ENCODE measurements around the gene NUDT14. TPM values are rescaled to one million over a fixed set of nuclear protein-coding genes. Genes with fewer than 3 reads are reported as not detected.

Gene NUDT14
- total RNA-seq, 1 donor from 2014 or later: 59.1 TPM

DNA sequence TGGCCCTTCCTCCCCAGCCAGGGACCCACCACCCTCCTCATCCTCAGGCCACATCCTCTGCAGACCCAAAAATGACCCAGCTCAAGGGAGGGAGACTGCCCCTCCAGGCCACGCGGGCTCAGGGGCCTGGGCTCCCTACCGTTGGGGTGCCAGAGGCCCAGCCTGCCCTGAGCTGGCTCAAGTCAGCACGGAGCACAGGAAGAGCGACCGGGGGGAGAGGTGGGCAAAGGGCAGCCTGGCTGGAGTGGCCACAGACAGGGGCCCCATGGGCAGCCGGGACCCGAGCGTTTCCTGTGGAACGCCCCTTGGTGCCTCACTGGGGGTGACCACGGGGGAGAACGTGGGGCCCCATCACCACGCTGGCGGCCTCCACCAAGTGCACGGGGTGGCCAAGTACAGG lies 23.2 kb downstream of the NUDT14 start:
- TF ChIP-seq, protein P1, sequence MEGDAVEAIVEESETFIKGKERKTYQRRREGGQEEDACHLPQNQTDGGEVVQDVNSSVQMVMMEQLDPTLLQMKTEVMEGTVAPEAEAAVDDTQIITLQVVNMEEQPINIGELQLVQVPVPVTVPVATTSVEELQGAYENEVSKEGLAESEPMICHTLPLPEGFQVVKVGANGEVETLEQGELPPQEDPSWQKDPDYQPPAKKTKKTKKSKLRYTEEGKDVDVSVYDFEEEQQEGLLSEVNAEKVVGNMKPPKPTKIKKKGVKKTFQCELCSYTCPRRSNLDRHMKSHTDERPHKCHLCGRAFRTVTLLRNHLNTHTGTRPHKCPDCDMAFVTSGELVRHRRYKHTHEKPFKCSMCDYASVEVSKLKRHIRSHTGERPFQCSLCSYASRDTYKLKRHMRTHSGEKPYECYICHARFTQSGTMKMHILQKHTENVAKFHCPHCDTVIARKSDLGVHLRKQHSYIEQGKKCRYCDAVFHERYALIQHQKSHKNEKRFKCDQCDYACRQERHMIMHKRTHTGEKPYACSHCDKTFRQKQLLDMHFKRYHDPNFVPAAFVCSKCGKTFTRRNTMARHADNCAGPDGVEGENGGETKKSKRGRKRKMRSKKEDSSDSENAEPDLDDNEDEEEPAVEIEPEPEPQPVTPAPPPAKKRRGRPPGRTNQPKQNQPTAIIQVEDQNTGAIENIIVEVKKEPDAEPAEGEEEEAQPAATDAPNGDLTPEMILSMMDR (IDR thresholded peaks at IDR 0.05): no peak
- Histone ChIP-seq H3K4me3 (no peak overlapping the region), H3K4me1 (no peaks in the 10 kb centered on the region), H3K27ac (no peak overlapping the region), H3K9me3 (no peaks in the 10 kb centered on the region), H3K36me3 (no peaks in the 10 kb centered on the region), H3K27me3 (no peaks in the 10 kb centered on the region)
- no peak for DNase-seq
- intact Hi-C loops (cut with DNase I): no loop called here
- no peak for ATAC-seq

DNA sequence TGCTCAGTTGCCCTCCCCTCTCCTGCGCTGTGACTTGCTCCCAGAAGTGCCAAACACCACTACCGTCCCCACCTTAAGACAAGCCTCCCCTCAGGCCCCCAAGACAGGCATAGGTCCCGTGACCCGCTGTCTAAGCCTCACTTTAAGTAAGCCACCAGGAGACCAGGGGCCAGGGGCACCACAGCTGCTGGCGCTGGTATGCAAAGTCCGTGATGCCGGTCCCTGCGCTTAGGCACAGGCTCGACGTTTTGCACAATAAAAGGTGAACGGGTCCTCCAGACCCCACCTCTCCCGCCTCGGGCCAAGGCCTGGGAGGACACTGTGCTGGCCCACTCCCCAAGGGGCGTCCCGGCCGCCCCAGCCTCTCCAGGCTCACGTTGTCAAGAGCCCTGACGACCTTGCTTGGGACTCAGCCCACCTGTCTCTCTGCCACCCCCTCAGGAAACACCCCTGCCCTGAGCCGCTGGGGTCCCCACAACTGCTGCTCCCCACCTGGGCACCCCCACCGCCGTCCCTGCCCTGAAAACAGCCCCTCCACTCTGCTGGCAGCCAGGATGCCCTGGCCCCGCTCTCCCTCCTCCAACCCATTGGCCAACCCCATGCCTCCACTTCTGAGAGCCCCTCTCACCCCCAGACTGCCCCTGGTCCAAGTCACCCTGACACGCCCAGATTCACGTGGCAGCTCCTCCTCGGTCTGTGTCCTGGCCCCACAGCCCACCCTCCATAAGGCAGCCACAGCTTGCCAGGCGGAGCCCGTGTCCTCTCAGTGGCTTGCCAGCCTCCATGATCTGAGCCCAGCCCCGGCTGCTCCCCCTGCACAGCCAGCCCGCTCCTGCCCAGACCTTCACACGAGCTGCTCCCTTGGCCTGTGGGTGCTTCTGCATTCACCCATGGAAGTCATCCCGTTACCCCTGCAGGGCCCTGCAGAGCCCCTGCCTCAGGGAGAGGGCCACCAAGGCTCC lies 24.4 kb downstream of the NUDT14 start:
- no peaks in the 10 kb centered on the region for H3K9me3 ChIP-seq
- no peak overlapping the region for H3K4me3 ChIP-seq
- ATAC-seq: no peak
- TF ChIP-seq, protein P1 (IDR thresholded peaks at IDR 0.05): no peak
- no peaks in the 10 kb centered on the region for H3K4me1 ChIP-seq
- H3K27ac ChIP-seq: no peak overlapping the region
- no peaks in the 10 kb centered on the region for H3K27me3 ChIP-seq
- DNase-seq: no peak
- H3K36me3 ChIP-seq: no peaks in the 10 kb centered on the region
- intact Hi-C loops (cut with DNase I): no loop called here

DNA sequence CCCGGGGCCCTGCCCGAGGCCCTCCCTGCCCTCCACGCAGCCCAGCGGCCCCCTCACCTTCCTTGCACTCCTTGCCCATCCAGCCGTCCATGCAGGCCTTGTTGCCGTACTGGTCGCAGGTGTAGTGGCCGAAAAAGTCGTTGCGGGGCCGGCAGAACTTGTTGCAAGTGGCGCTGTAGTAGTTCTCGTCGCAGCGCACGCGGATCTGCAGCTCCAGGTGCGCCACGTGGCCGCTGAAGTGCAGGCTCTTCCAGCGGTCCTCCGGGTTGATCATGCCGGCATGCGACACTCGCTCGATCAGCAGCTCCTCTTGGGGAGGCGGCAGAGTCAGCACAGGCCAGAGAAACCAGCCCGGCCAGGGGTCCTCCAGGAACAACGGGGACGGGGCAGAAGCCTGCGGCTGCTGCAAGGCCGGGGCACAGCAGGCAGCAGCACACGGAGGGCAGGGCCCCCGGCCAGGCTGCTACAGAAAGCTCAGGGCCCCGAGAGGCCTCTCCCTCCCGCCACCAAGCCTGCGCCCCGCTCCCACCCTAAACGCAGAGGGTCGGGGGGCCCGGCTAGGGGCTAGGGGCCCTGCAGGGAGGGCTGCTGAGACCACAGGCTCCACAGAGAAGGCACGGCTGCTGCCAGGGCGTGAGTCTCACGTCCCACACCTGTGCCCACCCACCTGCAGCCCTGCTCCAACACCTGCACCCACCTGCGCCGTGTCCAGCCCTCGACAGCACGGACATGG lies 25.3 kb downstream of the NUDT14 start:
- H3K4me3 ChIP-seq: no peak overlapping the region
- no peaks in the 10 kb centered on the region for H3K36me3 ChIP-seq
- no peaks in the 10 kb centered on the region for H3K9me3 ChIP-seq
- no peak overlapping the region for H3K27ac ChIP-seq
- DNase-seq: no peak
- intact Hi-C loops (cut with DNase I): no loop called here
- no peaks in the 10 kb centered on the region for H3K4me1 ChIP-seq
- TF ChIP-seq, protein P1 (IDR thresholded peaks at IDR 0.05): no peak
- no peak for ATAC-seq
- H3K27me3 ChIP-seq: no peaks in the 10 kb centered on the region

DNA sequence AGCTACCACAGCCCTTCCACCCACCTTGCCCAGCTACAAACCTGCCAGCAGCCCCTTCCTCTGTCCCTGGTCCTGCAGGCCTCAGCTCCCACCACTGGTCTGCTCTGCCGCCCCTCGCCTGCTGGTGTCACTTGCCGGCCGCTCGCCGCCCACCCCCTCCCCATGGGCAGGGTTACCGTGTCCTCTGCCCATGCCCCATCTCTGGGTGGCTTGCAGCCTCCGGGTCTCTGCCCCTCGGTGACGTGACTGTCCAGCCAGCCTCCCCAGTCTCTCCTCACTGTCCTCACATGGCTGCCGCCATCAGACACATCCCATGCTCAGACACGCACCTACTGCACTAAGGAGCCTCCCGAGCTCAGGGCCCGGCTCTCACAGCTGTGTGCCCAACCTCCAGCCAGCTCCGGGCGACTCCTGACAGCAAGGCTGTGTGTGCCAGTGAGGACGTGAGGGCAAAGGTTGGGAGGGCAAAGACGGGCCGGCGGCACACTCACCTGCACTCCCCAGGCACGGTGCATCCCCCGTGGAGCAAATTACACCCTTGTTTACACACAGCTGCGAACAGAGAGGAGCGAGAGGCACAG lies 26.0 kb downstream of the NUDT14 start:
- intact Hi-C loops (cut with DNase I): no loop called here
- no peak for DNase-seq
- no peak overlapping the region for H3K27ac ChIP-seq
- no peaks in the 10 kb centered on the region for H3K9me3 ChIP-seq
- no peak for ATAC-seq
- H3K36me3 ChIP-seq: no peaks in the 10 kb centered on the region
- H3K4me1 ChIP-seq: no peaks in the 10 kb centered on the region
- no peak overlapping the region for H3K4me3 ChIP-seq
- TF ChIP-seq, protein P1 (IDR thresholded peaks at IDR 0.05): no peak
- H3K27me3 ChIP-seq: no peaks in the 10 kb centered on the region

DNA sequence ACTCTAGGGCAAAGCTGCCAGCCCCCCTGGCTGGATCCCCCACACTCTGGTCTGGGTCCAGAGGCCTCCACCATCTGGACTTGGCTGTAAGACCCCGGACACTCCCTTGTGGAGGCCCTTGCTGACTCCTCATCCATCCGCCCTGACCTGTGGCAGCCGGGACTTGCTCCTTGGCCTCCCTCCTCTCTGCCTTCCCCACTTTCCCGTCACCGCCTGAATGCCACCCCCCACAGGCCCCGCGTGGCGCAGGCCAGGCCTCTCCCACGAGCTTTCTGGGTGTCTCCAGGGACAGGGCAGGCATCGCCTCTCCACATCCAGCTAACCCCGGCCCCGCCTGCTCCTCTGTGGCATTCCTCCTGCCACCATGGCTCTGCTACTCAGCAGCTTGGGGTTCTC lies 26.6 kb downstream of the NUDT14 start:
- H3K27ac ChIP-seq: no peak overlapping the region
- no peak overlapping the region for H3K4me3 ChIP-seq
- intact Hi-C loops (cut with DNase I): no loop called here
- TF ChIP-seq, protein P1 (IDR thresholded peaks at IDR 0.05): no peak
- ATAC-seq: no peak
- no peaks in the 10 kb centered on the region for H3K9me3 ChIP-seq
- no peaks in the 10 kb centered on the region for H3K27me3 ChIP-seq
- DNase-seq: no peak
- H3K36me3 ChIP-seq: no peaks in the 10 kb centered on the region
- H3K4me1 ChIP-seq: no peaks in the 10 kb centered on the region
